ENCODE measurements around the gene TIGD1. TPM values are rescaled to one million over a fixed set of nuclear protein-coding genes. Genes with fewer than 3 reads are reported as not detected.

TIGD1 gene
- total RNA-seq, 3 donors from 2014 or later = 10.5 to 11.7 (median 11.5) TPM

- H3K36me3 Mint-ChIP-seq (ENCODE audit: insufficient read depth) = no peaks in the 10 kb centered on the region
- no peaks in the 10 kb centered on the region for H3K9me3 Mint-ChIP-seq
- DNase-seq = no peak
- no peak for ATAC-seq
- H3K27me3 Mint-ChIP-seq (ENCODE audit: low read depth) = peaks cover 8% of the 10 kb centered on the region
- no peaks in the 10 kb centered on the region for H3K4me1 Mint-ChIP-seq (ENCODE audit: low read depth)
- no peak overlapping the region for H3K4me3 Mint-ChIP-seq
These were observed 37.0 kb downstream of the TIGD1 start for GRCh38 chr2:232513353-232513752.

DNA sequence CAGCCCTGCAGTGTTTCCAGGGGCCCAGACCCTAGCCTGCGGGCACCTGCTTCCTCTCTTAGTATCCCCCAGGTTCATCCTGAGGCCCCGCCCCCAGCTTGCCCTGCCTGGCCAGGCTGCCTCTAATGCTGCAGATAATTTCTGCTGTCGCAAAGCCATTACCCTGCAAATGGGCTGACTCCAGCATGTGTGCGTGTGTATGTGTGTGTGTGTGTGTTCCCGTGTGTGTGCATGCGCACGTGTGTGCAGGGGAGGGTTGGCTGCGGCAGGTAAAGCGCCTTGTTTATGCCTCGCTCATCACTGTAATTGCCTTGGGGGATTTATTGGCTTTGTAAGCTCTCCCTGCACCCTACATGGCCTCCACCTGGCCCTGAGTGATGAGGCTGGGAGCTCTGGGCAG, 37.8 kb downstream of the TIGD1 start:
- Mint-ChIP-seq H3K36me3 (ENCODE audit: insufficient read depth) (no peaks in the 10 kb centered on the region), H3K27me3 (ENCODE audit: low read depth) (peaks cover 7% of the 10 kb centered on the region), H3K4me3 (no peak overlapping the region), H3K4me1 (ENCODE audit: low read depth) (no peaks in the 10 kb centered on the region), H3K9me3 (no peaks in the 10 kb centered on the region)
- ATAC-seq = no peak
- DNase-seq = no peak

DNA sequence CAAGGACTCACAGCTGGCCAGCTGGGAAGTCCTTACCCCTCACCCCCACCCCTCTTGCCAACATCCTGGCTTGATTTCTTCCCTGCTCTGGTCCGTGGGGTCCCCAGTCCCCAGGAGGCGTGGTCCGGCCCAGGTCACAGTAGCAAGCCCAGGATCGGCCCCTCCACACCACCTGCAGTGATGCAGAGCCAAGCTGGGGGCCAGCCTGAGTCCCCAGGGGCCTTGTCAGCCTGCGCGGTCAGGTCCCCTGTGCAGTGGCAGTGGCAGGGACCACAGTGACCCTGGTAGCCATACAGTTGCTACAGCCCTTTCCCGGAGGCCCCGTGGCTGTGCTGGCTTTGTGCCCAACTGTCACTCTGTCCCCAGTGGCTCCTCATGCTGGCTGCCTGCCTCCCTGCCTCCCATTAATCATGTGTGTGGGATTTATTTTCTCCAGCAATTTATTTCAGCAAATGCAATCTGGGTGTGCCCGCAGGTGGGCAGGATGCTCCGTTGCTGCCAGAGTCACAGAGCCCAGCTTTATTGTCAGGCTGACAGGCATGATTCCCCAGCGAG, 38.9 kb downstream of the TIGD1 start:
- DNase-seq (no peak), ATAC-seq (no peak)
- Mint-ChIP-seq H3K4me1 (ENCODE audit: low read depth) (no peaks in the 10 kb centered on the region), H3K27me3 (ENCODE audit: low read depth) (peaks cover 10% of the 10 kb centered on the region), H3K9me3 (no peaks in the 10 kb centered on the region), H3K4me3 (no peak overlapping the region), H3K36me3 (ENCODE audit: insufficient read depth) (no peaks in the 10 kb centered on the region)

- DNase-seq (no peak), ATAC-seq (no peak)
- no peaks in the 10 kb centered on the region for H3K9me3 Mint-ChIP-seq
- peaks cover 2% of the 10 kb centered on the region for H3K4me1 Mint-ChIP-seq (ENCODE audit: low read depth)
- H3K4me3 Mint-ChIP-seq = no peak overlapping the region
- H3K27me3 Mint-ChIP-seq (ENCODE audit: low read depth) = peaks cover 30% of the 10 kb centered on the region
- no peaks in the 10 kb centered on the region for H3K36me3 Mint-ChIP-seq (ENCODE audit: insufficient read depth)
These were observed 42.1 kb downstream of the TIGD1 start for GRCh38 chr2:232508251-232508650.

GRCh38 chr2:232506709-232507108, 43.6 kb downstream of the TIGD1 start:
- Mint-ChIP-seq H3K27me3 (ENCODE audit: low read depth) (peaks cover 37% of the 10 kb centered on the region), H3K4me1 (ENCODE audit: low read depth) (peaks cover 6% of the 10 kb centered on the region), H3K36me3 (ENCODE audit: insufficient read depth) (no peaks in the 10 kb centered on the region), H3K4me3 (no peak overlapping the region), H3K9me3 (no peaks in the 10 kb centered on the region)
- DNase-seq (no peak), ATAC-seq (no peak)

DNA sequence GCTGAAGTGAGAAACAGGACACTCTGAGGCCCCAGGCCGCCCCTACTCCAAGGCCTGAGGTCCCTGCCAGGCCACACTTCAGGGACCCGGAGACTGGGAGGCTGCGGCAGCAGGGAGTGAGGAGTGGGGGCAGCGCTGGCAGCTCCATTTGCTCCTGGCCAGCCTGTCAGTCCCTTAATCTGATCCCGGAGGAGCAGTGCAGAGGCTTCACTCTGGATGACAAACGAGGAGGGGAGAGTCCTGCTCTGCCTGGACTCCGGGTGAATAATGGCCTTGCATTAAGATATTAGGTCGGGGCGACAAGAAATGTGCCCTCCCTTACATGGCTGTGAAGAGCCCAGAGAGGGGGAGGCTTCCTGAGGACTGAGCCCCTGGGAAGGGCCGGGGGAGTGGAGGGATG, 44.5 kb downstream of the TIGD1 start:
- H3K9me3 Mint-ChIP-seq = no peaks in the 10 kb centered on the region
- H3K36me3 Mint-ChIP-seq (ENCODE audit: insufficient read depth) = no peaks in the 10 kb centered on the region
- H3K27me3 Mint-ChIP-seq (ENCODE audit: low read depth) = peaks cover 43% of the 10 kb centered on the region
- DNase-seq = no peak
- ATAC-seq = no peak
- peaks cover 6% of the 10 kb centered on the region for H3K4me1 Mint-ChIP-seq (ENCODE audit: low read depth)
- H3K4me3 Mint-ChIP-seq = no peak overlapping the region

- peaks cover 6% of the 10 kb centered on the region for H3K4me1 Mint-ChIP-seq (ENCODE audit: low read depth)
- H3K4me3 Mint-ChIP-seq = no peak overlapping the region
- H3K9me3 Mint-ChIP-seq = no peaks in the 10 kb centered on the region
- DNase-seq (no peak), ATAC-seq (no peak)
- no peaks in the 10 kb centered on the region for H3K36me3 Mint-ChIP-seq (ENCODE audit: insufficient read depth)
- H3K27me3 Mint-ChIP-seq (ENCODE audit: low read depth) = peaks cover 52% of the 10 kb centered on the region
These were observed 45.9 kb downstream of the TIGD1 start for GRCh38 chr2:232504438-232504837.

GRCh38 chr2:232503809-232504323, 46.5 kb downstream of the TIGD1 start:
- peak overlapping the region; percentile 53 for H3K4me3 Mint-ChIP-seq
- peaks cover 55% of the 10 kb centered on the region for H3K27me3 Mint-ChIP-seq (ENCODE audit: low read depth)
- ATAC-seq = no peak
- H3K9me3 Mint-ChIP-seq = no peaks in the 10 kb centered on the region
- no peaks in the 10 kb centered on the region for H3K36me3 Mint-ChIP-seq (ENCODE audit: insufficient read depth)
- DNase-seq = no peak
- peaks cover 6% of the 10 kb centered on the region for H3K4me1 Mint-ChIP-seq (ENCODE audit: low read depth)

- Mint-ChIP-seq H3K4me1 (ENCODE audit: low read depth) (peaks cover 6% of the 10 kb centered on the region), H3K27me3 (ENCODE audit: low read depth) (peaks cover 56% of the 10 kb centered on the region), H3K9me3 (no peaks in the 10 kb centered on the region), H3K4me3 (peak overlapping the region; percentile 53), H3K36me3 (ENCODE audit: insufficient read depth) (no peaks in the 10 kb centered on the region)
- ATAC-seq = peak; percentile 38 to 60
- peak; percentile 48 for DNase-seq
These were observed 47.2 kb downstream of the TIGD1 start for GRCh38 chr2:232502911-232503808.

- Mint-ChIP-seq H3K36me3 (ENCODE audit: insufficient read depth) (no peaks in the 10 kb centered on the region), H3K9me3 (no peaks in the 10 kb centered on the region), H3K4me3 (peak overlapping the region; percentile 71), H3K4me1 (ENCODE audit: low read depth) (peaks cover 6% of the 10 kb centered on the region), H3K27me3 (ENCODE audit: low read depth) (peaks cover 56% of the 10 kb centered on the region)
- DNase-seq (no peak), ATAC-seq (peak; percentile 26 to 29)
These were observed 47.8 kb downstream of the TIGD1 start for GRCh38 chr2:232502511-232502910.

GRCh38 chr2:232501794-232502390, 48.5 kb downstream of the TIGD1 start:
- H3K36me3 Mint-ChIP-seq (ENCODE audit: insufficient read depth) = no peaks in the 10 kb centered on the region
- H3K27me3 Mint-ChIP-seq (ENCODE audit: low read depth) = peaks cover 54% of the 10 kb centered on the region
- peaks cover 6% of the 10 kb centered on the region for H3K4me1 Mint-ChIP-seq (ENCODE audit: low read depth)
- no peak for ATAC-seq
- DNase-seq = no peak
- no peaks in the 10 kb centered on the region for H3K9me3 Mint-ChIP-seq
- no peak overlapping the region for H3K4me3 Mint-ChIP-seq

GRCh38 chr2:232501331-232501771, 49.0 kb downstream of the TIGD1 start:
- Mint-ChIP-seq H3K4me3 (no peak overlapping the region), H3K27me3 (ENCODE audit: low read depth) (peaks cover 54% of the 10 kb centered on the region), H3K9me3 (no peaks in the 10 kb centered on the region), H3K36me3 (ENCODE audit: insufficient read depth) (no peaks in the 10 kb centered on the region), H3K4me1 (ENCODE audit: low read depth) (peaks cover 6% of the 10 kb centered on the region)
- DNase-seq (no peak), ATAC-seq (no peak)

DNA sequence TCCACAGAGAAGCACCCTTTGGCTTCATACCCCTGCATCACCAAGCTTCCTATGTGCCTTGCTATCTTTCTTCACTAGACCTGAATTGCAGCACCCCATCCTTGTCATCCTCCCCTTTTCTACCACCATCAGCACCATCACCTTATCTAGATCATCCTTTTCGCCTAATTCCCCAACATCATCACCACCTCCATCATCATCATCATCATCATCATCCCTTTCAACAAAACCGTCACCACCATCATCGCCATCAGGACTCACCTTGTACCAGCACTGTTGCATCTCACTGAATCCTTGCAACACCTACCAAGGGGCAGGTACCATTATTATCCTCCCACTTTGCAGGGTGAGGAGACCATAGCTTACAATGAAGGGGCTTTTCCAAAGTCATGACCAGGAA, 51.9 kb downstream of the TIGD1 start:
- Mint-ChIP-seq H3K9me3 (no peaks in the 10 kb centered on the region), H3K36me3 (ENCODE audit: insufficient read depth) (no peaks in the 10 kb centered on the region), H3K4me3 (no peak overlapping the region), H3K27me3 (ENCODE audit: low read depth) (peaks cover 33% of the 10 kb centered on the region), H3K4me1 (ENCODE audit: low read depth) (peaks cover 4% of the 10 kb centered on the region)
- ATAC-seq (no peak), DNase-seq (no peak)

All from activated T-cell treated with anti-CD3 and anti-CD28 coated beads, Interleukin-2, amount 50 U/mL, for 4 hours (primary cell).